GM15510 (cell line): ENCODE results near the gene LIMK2.

Experiments
- POLR2A ChIP-seq: IDR thresholded peaks from 3 replicates; pipeline ENCODE4 v1.6.1; 2011; ENCODE audit warnings: borderline replicate concordance; ENCODE audit not compliant: insufficient read length; ENCODE audit errors: extremely low read depth

Gene LIMK2

DNA sequence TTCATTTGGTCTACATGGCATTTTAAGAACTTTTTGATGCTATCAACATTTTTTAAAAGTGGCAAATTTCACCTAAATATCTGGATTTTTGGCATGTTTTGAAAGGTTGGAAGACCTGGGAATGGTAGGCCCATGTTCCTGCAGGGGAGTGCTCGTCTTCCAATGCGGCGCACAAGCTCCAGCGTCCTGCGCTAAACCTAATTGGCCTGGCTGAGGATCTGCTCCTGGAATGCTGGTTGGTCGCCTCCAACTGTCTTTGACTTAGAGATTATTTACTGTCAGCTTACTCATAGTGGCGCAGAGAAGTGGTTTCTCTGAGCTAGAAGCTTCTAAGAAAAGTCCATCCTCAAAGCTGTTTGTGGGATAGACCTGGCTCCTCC lies 626 bp upstream of the LIMK2 start:
- no peak for TF ChIP-seq POLR2A

DNA sequence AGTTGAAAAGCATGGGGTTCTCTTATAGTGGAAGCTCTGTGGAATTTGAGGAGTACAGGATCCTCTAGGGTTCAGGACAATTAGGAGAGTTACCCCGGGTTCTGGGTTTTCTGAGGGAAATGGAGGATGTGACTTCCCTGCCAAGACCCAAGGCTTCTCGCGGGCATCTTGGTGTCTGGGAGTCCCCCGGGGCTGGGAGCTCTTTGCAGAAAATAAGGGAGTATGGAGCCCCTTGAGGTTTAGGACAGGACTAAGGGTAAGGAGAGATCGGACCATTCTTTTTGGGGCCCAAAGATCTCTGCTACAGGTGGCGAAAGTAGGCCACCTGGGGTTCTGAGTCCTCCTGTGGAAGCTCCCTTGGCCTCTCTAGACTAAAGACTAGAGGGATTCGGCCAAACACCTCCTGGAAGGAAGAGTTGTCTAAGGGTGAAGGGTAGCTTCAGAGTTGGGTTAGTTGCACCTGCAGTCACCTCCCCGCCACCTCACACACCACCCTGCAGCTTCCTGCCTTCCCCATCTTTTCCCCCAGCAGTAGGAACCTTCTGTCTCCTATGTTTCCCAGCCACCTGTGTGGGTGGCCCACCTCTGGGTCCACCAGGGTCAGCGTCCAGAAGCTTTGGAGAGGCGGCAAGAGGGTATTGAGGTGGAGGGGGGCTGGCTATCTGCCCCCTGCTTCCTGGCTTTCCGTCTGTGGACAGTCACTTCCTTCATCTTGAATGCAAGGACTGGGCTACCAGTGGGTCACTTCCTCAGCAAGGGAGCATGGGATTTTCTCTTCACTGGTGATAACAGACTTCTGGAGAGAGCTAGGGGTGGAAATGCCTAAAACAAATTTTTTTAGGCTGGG lies 908 bp downstream of the LIMK2 start:
- TF ChIP-seq POLR2A = no peak

DNA sequence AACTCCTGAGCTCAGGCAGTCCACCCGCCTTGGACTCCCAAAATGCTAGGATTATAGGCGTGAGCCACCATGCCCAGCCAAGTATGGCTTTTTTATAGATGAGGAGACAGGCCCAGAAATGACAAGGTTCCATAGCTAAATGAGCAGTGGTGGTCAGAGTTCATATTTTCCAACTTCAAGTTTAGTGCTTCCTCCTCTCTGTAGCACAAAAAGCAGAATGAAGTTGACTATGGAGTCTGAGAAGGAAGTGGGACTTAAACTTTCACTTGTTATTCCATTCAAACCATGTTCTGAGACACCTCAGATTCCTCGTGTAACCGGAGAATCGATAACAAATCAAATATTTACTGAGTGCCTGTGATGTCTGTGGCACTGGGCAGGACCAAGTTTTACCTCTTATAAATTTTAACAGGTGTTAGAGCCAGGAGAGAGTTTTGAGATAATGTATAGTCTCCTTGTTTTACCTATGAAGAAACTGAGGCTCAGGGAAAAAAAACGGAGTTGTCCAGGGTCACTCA lies 3.0 kb downstream of the LIMK2 start:
- TF ChIP-seq POLR2A = no peak

- no peak for TF ChIP-seq POLR2A
Observed at GRCh38 chr22:31218565-31219262, 6.6 kb downstream of the LIMK2 start.

- TF ChIP-seq POLR2A = no peak
Observed at GRCh38 chr22:31221084-31221483, 9.0 kb downstream of the LIMK2 start.

GRCh38 chr22:31222736-31223135 lies 10.6 kb downstream of the LIMK2 start:
- no peak for TF ChIP-seq POLR2A

DNA sequence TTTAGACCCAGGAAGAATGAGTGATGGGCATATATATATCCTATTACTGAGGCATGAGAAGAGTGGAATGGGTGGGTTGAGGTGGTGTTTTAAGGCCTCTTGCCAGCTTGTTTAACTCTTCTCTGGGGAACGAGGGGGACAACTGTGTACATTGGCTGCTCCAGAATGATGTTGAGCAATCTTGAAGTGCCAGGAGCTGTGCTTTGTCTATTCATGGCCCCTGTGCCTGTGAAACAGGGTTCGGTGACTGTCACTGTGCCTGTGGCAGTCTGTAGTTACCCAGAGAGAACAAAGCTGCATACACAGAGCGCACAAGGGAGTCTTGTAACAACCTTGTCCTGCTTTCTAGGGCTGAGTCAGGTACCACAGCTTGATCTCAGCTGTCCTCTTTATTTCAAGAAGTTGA lies 11.7 kb downstream of the LIMK2 start:
- TF ChIP-seq POLR2A = no peak

DNA sequence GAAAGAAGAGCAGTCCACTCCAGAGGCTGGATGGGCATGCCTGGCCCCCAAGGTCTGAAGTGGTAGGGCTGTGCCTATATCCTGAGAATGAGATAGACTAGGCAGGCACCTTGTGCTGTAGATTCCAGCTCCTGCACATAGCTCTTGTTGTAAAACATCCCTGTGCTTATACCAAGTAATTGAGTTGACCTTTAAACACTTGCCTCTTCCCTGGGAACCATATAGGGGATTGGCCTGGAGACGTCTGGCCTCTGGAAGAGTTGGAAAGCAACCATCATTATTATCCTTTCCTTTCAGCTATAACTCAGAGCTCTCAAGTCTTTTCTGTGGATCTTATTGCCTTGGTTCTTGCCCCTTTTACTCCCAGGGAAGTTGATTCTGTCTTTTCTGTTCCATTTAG lies 15.1 kb downstream of the LIMK2 start:
- TF ChIP-seq POLR2A = no peak

DNA sequence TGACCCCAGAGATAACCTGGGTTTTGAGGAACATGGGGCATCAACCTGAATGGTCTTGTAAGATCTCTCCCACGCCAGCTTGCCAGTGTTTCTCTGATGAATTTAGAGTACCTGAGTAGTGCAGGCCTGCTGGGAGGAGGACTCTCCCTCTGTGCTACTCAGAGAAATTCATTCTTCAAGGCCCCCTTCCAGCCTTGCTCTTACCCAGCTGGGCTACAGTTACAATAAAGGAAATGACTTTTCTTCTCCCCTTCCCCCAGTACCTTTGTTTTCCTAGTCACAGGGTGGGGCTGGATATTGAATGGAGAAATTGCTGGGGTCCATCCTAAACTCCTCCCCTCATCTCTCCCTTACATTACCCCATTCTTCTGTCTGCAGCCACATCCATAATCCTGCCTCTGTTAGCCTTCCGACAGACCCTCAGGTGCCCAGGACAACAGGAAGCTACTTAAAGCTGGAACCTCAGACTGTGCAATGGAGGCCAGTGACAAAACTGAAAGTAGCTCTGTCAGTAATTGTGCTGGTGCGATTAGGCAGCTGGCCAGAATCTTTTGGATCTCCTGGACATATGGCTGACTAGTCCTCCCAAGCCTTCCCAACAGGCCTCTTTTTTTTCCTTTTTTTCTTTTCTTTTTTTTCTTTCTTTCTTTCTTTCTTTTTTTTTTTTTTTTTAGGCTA lies 17.4 kb downstream of the LIMK2 start:
- TF ChIP-seq POLR2A = no peak

DNA sequence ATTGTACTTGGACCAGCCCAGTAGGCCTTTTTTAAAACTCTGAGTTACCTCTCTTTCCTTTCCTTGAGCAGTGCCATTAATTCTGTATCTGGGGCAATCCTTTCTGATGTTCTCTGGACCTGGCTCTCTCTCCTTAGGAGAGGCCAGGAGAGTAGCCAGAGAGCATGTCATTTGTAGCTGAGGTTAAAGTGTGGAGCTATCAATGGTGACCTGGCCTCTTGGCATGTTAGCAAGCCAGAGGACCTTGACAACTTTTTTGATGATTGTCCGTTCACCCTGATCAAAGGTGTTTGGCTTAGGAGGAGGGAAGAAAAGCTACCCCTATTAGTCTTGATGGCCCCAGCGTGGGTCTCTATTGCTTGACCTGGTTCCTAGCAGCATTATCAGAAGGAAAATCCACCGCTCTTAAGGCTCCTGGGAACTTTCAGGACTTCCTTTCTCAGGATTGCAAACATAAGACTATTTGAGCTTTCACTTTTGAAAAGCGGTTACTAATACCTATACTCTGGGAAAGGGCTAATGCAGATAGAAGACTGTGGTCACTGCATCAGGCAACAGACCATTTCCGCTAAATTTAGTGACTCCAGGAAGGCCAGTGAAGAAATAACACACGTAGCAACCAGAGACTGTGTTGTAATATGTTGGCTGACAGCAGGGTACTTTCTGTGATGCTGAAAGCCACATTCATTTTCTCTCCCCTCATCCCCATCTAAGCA lies 18.2 kb downstream of the LIMK2 start:
- TF ChIP-seq POLR2A = no peak

DNA sequence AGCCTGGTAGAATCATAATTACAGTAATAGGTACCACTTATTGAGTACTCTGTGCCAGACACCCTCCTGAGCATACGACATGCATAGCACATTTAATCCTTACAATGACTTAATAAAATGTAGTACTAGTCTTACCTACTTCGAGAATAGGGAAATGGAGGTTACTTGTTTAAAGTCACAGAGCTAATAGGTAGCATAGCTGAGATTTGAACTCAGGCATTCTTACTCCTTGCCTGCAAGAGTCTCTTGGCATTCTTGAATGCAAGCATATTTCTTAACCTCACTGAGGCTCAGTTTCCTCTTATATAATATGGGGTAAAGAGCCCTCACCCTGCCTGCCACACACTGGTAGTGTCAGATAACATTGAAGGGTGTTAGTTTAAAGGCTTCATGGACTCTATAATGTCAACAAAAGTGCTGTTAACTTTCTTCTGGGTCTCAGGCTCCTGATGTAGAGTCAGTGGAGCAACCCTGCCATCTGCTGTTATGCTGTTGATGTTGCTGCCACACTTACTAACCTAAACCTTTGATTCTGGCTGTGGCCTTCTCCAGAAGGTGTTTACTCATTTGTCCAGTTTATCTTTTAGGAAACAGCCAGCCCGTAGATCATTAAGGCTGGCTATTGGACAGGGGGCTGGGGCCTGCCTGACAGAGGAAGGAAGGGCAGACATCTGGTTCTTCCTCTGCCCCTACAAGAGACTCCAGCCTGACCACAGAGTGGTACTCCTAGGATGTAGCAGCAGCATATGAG lies 18.9 kb downstream of the LIMK2 start:
- TF ChIP-seq POLR2A = no peak

GRCh38 chr22:31233001-31233400 lies 20.9 kb downstream of the LIMK2 start:
- TF ChIP-seq POLR2A = no peak

DNA sequence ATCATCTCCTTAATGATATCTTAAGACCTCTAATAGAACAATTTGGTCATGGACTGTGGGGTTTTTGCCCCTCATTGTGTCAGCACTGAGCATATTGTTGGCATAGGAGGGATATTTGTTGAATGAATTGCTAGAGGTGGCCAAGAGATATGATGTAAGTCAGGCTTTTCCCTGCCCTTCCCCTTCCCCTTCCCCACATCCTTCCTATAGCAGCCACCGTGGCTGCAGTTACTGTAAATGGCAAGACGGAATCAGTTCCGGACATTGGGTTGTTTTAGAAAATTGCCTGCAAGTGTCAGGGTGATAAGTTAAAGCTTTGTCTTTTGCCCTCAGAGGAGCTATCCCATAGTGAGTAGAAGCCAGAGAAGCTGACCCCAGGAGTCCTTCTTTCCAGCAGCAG lies 23.0 kb downstream of the LIMK2 start:
- no peak for TF ChIP-seq POLR2A

DNA sequence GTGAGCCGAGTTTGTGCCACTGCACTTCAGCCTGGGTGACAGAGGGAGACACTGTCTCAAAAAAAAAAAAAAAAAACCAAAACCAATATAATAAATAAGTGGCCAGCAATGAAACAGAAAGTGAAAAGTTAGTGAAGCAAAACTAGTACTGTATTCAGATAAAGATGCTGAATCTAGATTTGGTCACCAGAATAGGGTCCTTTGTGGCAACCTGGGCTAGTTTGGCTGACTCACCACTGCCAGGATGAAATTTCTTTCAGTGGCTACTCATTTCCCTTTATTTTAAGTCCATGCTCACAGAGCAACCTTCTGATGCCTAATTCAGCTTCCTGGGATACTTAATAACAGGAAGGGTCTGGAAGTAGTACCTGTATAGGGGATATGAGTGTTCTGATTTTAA lies 26.0 kb downstream of the LIMK2 start:
- TF ChIP-seq POLR2A = no peak
